Activated CD4-positive, alpha-beta T cell treated with anti-CD3 and anti-CD28 coated beads, Interleukin-2, Interleukin-4, amounts not matched to agents 100 ng/mL and 50 ng/mL, durations not matched to agents 16 hours and 8 hours (primary cell): ENCODE data around the gene CTSE.
A peak's percentile ranks its signal among the peaks of the same experiment; 100 is the strongest.
"Not testable (repeated sequence)": the region's sequence is repeated elsewhere in the genome, so short reads cannot be mapped to it uniquely, and the experiment has no call there.

ENCODE experiments used
- DNase-seq: peaks from one replicate; pipeline ENCODE4 v3.0.0-alpha.2; 2020; ENCODE audit warnings: low spot score

CTSE gene

GRCh38 chr1:206023695-206024094 is at the start of gene CTSE:
CTSE (minus strand) TSS chr1:206023895; CDS start chr1:206023791, 104 bp downstream.
- DNase-seq, result no peak

GRCh38 chr1:206070627-206071304 is 47.1 kb upstream of the CTSE start:
- DNase-seq, result no peak

DNA sequence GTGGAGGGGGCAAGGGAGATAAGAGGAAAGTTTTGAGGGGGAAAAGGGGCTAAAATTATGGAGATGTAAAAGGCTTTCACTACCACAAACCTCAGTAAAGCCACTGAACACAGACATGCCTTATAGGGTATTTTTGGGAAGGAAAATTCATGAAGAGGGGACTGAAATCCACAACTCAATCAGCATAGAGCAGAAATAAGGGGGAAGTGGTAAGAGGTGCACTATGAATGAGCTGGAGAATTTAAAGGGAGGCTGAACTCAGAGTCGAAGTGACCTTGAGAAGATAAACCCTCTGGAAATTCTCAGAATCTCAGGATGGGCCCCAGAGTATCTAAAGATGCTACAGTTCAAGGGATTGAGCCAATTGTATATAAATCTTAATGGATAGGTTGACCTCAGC is 44.6 kb upstream of the CTSE start:
- DNase-seq, result no peak

- no peak for DNase-seq
These were observed 44.0 kb upstream of the CTSE start for GRCh38 chr1:206067486-206068227.

- peak; percentile 32 for DNase-seq
These were observed 42.9 kb upstream of the CTSE start for GRCh38 chr1:206066479-206067171.

DNA sequence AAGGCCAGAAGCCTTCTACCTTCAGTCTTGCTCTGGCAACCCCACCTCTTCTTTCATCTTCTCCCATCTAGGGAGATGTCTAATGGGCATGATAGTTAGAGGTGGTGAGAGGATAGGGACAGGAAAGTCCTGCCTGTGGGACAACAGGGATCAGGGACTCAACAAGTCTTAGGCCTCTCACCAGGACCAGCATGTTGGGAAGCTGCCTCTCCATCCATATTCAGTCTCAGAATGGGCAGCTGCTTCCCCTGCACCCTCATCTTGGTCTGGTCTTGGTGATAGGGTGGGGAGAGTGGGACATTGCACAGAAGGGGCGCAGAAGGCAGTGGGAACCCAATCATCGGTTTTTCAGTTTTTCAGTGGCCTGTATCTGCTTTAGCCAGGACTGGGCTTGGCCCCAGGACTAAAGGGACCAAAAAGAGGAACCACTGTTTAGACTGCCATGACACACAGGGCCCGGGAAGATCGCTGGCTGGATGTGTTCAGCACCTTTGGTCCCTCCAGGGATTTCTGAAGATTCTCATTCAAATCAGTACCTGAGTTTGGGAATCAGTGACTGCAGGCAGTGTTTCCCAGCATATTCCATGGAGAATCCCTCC is 42.0 kb upstream of the CTSE start:
- DNase-seq, result no peak

GRCh38 chr1:206064501-206064900 is 40.8 kb upstream of the CTSE start:
- DNase-seq, result not testable (repeated sequence)

DNA sequence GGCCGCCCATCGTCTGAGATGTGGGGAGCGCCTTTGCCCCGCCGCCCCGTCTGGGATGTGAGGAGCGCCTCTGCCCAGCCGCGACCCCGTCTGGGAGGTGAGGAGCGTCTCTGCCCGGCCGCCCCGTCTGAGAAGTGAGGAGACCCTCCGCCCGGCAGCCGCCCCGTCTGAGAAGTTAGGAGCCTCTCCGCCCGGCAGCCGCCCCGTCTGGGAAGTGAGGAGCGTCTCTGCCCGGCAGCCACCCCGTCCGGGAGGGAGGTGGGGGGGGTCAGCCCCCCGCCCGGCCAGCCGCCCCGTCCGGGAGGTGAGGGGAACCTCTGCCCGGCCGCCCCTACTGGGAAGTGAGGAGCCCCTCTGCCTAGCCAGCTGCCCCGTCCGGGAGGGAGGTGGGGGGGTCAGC is 40.3 kb upstream of the CTSE start:
- DNase-seq, result not testable (repeated sequence)

GRCh38 chr1:206062464-206062863 is 38.8 kb upstream of the CTSE start:
- DNase-seq, result no peak

DNA sequence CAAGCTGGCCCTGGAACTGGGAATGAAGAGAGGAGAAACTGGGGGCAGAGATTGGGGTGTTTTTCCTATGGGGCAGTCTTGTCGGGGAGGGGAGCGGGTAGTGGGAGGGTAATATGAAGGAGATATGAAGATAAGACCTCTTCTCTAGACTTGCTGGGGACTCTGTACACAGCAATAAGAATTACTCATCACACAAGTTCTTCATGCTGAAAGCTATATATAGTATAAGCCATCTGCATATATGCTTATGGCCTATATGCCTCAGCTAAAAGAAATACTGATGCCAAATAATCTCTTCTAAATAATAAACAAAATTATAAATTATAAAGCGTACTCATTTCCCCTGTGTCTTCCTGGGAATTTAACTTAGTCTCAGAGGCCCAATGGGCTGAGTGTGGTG is 37.1 kb upstream of the CTSE start:
- no peak for DNase-seq

- no peak for DNase-seq
These were observed 35.7 kb upstream of the CTSE start for GRCh38 chr1:206059355-206059915.

- DNase-seq, result no peak
These were observed 35.2 kb upstream of the CTSE start for GRCh38 chr1:206058927-206059292.

GRCh38 chr1:206058289-206058926 is 34.7 kb upstream of the CTSE start:
- not testable (repeated sequence) for DNase-seq

- DNase-seq, result not testable (repeated sequence)
These were observed 32.1 kb upstream of the CTSE start for GRCh38 chr1:206055639-206056323.

GRCh38 chr1:206055069-206055625 is 31.5 kb upstream of the CTSE start:
- not testable (repeated sequence) for DNase-seq

- not testable (repeated sequence) for DNase-seq
These were observed 29.9 kb upstream of the CTSE start for GRCh38 chr1:206053616-206054015.

DNA sequence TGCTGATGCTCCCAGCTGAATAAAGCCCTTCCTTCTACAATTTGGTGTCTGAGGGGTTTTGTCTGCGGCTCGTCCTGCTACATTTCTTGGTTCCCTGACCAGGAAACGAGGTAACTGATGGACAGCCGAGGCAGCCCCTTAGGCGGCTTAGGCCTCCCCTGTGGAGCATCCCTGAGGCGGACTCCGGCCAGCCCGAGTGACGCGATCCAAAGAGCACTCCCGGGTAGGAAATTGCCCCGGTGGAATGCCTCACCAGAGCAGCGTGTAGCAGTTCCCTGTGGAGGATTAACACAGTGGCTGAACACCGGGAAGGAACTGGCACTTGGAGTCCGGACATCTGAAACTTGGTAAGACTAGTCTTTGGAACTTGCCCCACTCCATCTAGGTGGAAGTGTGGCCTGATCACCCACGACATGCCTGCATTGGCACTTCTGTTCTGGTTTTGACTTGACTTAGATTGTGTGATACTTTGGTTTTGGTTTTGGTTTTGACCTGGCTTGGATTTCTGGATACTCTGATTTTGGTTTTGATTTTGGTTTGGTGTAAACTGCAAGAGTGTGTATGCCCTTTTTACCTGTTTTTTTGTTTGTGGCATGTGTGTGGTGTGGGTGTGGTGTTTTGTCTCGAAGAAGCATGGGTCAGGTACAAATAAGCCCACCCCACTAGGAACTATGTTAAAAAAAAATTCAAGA is 29.4 kb upstream of the CTSE start, which contains the start of gene RHEX:
Gene RHEX, plus strand, starts transcription at position 255 of the 692 bp plus-strand sequence. CDS start 44,656 bp downstream, outside the sequence.
- peak; percentile 70 for DNase-seq

DNA sequence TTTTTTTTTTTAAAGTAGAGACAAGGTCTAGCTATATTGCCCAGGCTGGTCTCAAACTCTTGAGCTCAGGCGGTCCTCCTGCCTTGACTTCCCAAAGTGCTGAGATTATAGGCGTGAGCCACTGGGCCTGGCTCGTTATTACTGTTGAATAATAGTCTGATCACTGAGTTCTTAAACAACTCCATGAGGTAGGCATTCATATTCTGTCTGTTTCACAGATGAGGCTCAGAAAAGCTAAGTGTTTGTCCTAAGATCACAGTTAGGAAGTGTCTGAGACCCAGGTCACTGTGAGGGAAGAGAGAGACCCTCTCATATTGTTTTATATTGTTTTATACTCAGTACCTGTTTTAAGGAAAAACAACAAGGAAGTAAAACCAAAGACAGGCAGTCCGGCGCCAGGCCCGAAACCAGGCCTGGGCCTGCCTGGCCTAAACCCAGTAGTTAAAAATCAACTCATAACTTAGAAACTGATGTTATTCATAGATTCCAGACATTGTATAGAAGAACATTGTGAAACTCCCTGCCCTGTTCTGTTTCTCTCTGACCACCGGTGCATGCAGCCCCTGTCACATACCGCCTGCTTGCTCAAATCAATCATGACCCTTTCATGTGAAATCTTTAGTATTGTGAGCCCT is 28.7 kb upstream of the CTSE start:
- not testable (repeated sequence) for DNase-seq

- DNase-seq, result peak; percentile 78
These were observed 27.1 kb upstream of the CTSE start for GRCh38 chr1:206050655-206051235.
